Measurements from ENCODE around the gene NSMF. TPM values are rescaled to one million over a fixed set of nuclear protein-coding genes. Genes with fewer than 3 reads are reported as not detected.

NSMF gene
- polyA plus RNA-seq, 1 donor (not counting 4 experiments of a cell fraction or from before 2014, with no cell fraction given): 29.5 TPM

DNA sequence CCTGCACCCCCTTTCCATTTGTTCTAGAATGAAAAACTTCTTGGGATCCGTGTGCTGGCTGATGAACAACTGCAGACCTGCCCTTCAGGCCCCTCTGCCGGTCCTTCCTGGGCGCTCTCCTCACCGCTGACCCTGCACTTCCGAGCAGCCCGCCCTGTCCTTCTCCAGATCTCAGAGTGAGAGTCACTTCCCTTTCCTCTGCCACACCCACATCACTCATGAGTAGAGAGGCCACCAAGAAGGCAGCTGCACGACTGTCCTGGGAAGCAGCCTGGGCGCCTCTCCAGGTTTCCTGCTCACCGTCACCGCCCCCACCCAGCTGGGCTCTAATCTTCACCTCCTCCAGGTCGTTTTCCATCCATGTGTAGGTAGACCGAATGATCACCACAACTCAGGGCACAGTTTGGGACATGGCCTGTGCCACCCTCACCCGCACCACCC is 35.0 kb upstream of the NSMF start:
- no peaks in the 10 kb centered on the region for H3K9me1 ChIP-seq (ENCODE audit: control insufficient read depth, extremely low read depth, insufficient read depth, low read length)
- H3K4me3 ChIP-seq (ENCODE audit: control insufficient read depth in 2 of 3, extremely low read depth in 1 of 3, insufficient read depth in 2 of 3, low read depth in 1 of 3, low read length in 3 of 3): no peak overlapping the region
- H3K4me1 ChIP-seq (ENCODE audit: control insufficient read depth, extremely low read depth, insufficient read depth, low read length): no peaks in the 10 kb centered on the region
- FAIRE-seq (no peak), DNase-seq (ENCODE audit: low read depth, low spot score) (no peak)
- TF ChIP-seq, protein P1, sequence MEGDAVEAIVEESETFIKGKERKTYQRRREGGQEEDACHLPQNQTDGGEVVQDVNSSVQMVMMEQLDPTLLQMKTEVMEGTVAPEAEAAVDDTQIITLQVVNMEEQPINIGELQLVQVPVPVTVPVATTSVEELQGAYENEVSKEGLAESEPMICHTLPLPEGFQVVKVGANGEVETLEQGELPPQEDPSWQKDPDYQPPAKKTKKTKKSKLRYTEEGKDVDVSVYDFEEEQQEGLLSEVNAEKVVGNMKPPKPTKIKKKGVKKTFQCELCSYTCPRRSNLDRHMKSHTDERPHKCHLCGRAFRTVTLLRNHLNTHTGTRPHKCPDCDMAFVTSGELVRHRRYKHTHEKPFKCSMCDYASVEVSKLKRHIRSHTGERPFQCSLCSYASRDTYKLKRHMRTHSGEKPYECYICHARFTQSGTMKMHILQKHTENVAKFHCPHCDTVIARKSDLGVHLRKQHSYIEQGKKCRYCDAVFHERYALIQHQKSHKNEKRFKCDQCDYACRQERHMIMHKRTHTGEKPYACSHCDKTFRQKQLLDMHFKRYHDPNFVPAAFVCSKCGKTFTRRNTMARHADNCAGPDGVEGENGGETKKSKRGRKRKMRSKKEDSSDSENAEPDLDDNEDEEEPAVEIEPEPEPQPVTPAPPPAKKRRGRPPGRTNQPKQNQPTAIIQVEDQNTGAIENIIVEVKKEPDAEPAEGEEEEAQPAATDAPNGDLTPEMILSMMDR (optimal IDR thresholded peaks at IDR 0.05 in 1 of 3, IDR thresholded peaks at IDR 0.05 in 1 of 3, conservative IDR thresholded peaks at IDR 0.05 in 1 of 3; ENCODE audit: extremely low read depth in 1 of 3, insufficient read depth in 2 of 3, low read length in 3 of 3): no peak
- no peak overlapping the region for H3K4me2 ChIP-seq (ENCODE audit: control insufficient read depth, extremely low read depth, insufficient read depth, low read depth, low read length)
- no peaks in the 10 kb centered on the region for H4K20me1 ChIP-seq (ENCODE audit: control insufficient read depth, extremely low read depth, insufficient read depth, low read length)
- H3K9ac ChIP-seq (ENCODE audit: control insufficient read depth, extremely low read depth, insufficient read depth, low read length): no peak overlapping the region
- no peaks in the 10 kb centered on the region for H3K9me3 ChIP-seq (ENCODE audit: control insufficient read depth, low read depth, low read length)
- dilution Hi-C loops (cut with MboI; ENCODE audit: extremely low pct_ligation_motif_present, low sequenced_read_pairs): no loop called here
- no peak overlapping the region for H2AFZ ChIP-seq (ENCODE audit: control insufficient read depth, low read length)
- H3K27ac ChIP-seq (ENCODE audit: control insufficient read depth, insufficient read depth, low read length): no peak overlapping the region
- no peaks in the 10 kb centered on the region for H3K79me2 ChIP-seq (ENCODE audit: control insufficient read depth, insufficient read depth, low read length)
- H3K27me3 ChIP-seq (ENCODE audit: control insufficient read depth, extremely low read depth, insufficient read depth, low read length): no peaks in the 10 kb centered on the region
- H3K36me3 ChIP-seq (ENCODE audit: control insufficient read depth in 2 of 2, extremely low read depth in 1 of 2, insufficient read depth in 2 of 2, low read length in 2 of 2): no peaks in the 10 kb centered on the region

DNA sequence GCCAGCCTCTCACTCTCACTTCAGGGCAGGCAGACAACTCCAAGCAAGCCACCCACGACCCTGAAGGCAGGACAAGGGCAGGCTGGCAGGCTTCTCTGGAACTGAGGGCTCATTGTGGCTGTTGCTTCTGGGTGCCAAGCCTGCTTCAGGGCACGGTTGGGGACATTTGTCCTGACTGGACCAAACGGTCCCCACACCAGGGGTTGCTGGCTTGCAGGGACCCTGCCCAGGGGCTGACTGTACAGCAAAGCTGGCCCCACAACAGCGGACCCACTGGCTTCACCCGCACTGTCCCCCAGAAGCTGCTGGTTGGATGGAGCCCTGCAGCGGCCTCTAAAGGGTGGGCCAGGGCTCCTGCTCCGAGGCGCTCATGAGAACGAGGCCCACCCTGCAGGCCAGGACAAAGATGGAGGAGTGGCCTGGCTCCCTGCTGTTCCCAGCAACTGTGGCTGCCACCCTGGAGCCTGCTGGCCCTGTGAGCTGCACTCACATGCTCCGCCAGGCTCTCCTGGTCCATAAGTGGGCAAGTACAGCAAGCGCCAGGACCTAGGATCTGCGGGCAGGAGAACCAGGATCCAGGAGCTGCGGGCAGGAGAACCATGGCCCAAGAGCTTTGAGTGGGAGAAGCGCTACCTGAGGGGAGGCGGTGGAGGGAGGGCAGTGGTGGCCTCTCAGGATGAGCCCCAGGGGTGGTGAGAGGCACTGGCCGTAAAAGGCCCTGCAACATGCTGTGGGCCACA is 34.4 kb upstream of the NSMF start:
- FAIRE-seq (no peak), DNase-seq (ENCODE audit: low read depth, low spot score) (no peak)
- no peaks in the 10 kb centered on the region for H3K36me3 ChIP-seq (ENCODE audit: control insufficient read depth in 2 of 2, extremely low read depth in 1 of 2, insufficient read depth in 2 of 2, low read length in 2 of 2)
- no peak overlapping the region for H3K4me2 ChIP-seq (ENCODE audit: control insufficient read depth, extremely low read depth, insufficient read depth, low read depth, low read length)
- no peaks in the 10 kb centered on the region for H3K79me2 ChIP-seq (ENCODE audit: control insufficient read depth, insufficient read depth, low read length)
- H3K9me3 ChIP-seq (ENCODE audit: control insufficient read depth, low read depth, low read length): no peaks in the 10 kb centered on the region
- H3K27ac ChIP-seq (ENCODE audit: control insufficient read depth, insufficient read depth, low read length): no peak overlapping the region
- H3K9me1 ChIP-seq (ENCODE audit: control insufficient read depth, extremely low read depth, insufficient read depth, low read length): no peaks in the 10 kb centered on the region
- H3K4me3 ChIP-seq (ENCODE audit: control insufficient read depth in 2 of 3, extremely low read depth in 1 of 3, insufficient read depth in 2 of 3, low read depth in 1 of 3, low read length in 3 of 3): no peak overlapping the region
- no peaks in the 10 kb centered on the region for H4K20me1 ChIP-seq (ENCODE audit: control insufficient read depth, extremely low read depth, insufficient read depth, low read length)
- H3K27me3 ChIP-seq (ENCODE audit: control insufficient read depth, extremely low read depth, insufficient read depth, low read length): no peaks in the 10 kb centered on the region
- no peak overlapping the region for H2AFZ ChIP-seq (ENCODE audit: control insufficient read depth, low read length)
- TF ChIP-seq, protein P1 (optimal IDR thresholded peaks at IDR 0.05 in 1 of 3, IDR thresholded peaks at IDR 0.05 in 1 of 3, conservative IDR thresholded peaks at IDR 0.05 in 1 of 3; ENCODE audit: extremely low read depth in 1 of 3, insufficient read depth in 2 of 3, low read length in 3 of 3): no peak
- no peak for TF ChIP-seq EZH2 (IDR thresholded peaks at IDR 0.05; ENCODE audit: low read length)
- dilution Hi-C loops (cut with MboI; ENCODE audit: extremely low pct_ligation_motif_present, low sequenced_read_pairs): no loop called here
- H3K9ac ChIP-seq (ENCODE audit: control insufficient read depth, extremely low read depth, insufficient read depth, low read length): no peak overlapping the region
- H3K4me1 ChIP-seq (ENCODE audit: control insufficient read depth, extremely low read depth, insufficient read depth, low read length): no peaks in the 10 kb centered on the region

Measured in keratinocyte (primary cell).